ENCODE measurements around the gene UBE3A. TPM values are rescaled to one million over a fixed set of nuclear protein-coding genes. Genes with fewer than 3 reads are reported as not detected.
A peak's percentile ranks its signal among the peaks of the same experiment; 100 is the strongest.

UBE3A gene
- 100 to 1,000 TPM in 1 of 2 donors, 10 to 100 TPM in 1; 92.2 to 101 TPM for total RNA-seq
- polyA plus RNA-seq (2013, experiment 1 of 2) = 74.1 TPM
- 63.8 TPM for polyA plus RNA-seq (2013, experiment 2 of 2)
- long read RNA-seq, experiment 1, partial matches to known transcripts = 3 of 19 reads
- long read RNA-seq, experiment 1, other reads (novel, unspliced or antisense) = 16 of 19 reads
- long read RNA-seq, experiment 2, full-length matches to known transcripts = 56 of 111 reads
- long read RNA-seq, experiment 2, partial matches to known transcripts = 16 of 111 reads
- long read RNA-seq, experiment 2, other reads (novel, unspliced or antisense) = 39 of 111 reads
- long read RNA-seq, experiment 3, full-length matches to known transcripts = 178 of 274 reads
- long read RNA-seq, experiment 3, partial matches to known transcripts = 40 of 274 reads
- long read RNA-seq, experiment 3, other reads (novel, unspliced or antisense) = 56 of 274 reads
- long read RNA-seq, experiment 4, partial matches to known transcripts = 3 of 6 reads
- long read RNA-seq, experiment 4, other reads (novel, unspliced or antisense) = 3 of 6 reads

DNA sequence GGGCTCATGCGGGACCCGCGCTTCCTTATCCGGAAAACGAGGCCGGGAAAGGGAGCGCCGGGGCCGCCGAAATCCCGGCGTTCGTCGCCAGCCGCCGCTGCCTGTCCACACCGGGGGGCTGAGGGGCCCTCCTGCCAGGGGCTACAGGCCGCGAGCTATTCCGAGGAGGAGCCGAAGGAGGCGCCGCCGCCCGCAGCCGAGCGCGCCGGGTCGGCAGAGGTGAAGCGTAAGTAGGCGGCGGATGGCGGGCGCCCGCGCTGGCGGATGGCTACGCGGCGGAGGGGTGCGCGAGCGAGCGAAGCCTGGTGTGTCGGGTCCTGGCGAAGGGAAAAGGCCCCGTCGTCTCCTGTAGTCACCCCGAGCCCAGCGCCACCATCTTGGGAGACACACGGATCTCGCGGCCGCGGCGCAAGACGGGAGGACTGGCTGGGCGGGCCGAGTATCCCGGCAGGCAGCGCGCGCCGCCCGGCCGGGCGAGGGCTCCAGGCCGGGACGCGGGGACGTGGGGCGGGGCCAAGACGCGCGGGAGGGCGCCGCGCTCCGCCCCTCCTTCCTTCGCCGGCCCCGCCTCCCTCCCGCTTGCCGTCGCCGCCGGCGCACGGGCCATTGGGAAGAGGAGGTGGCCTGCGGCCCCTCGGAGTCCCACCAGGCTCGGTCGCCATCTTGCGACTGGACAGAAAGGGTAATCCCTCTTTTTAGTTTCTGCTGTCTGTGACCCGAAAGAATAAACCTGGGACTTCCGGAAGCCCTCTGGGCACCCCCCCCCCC, at the start of gene UBE3A:
UBE3A (minus strand) TSS at position 424 of the 768 bp plus-strand sequence. CDS start 29,917 bp downstream, outside the sequence.
- H3K9ac ChIP-seq (ENCODE audit: extremely low read depth, low read length, poor library complexity, severe bottlenecking) = peak within 1 kb of the TSS; percentile 96
- H3K9me3 Mint-ChIP-seq = no peaks in the 10 kb centered on the region
- peak within 1 kb of the TSS; percentile 91 for H3K4me3 Mint-ChIP-seq

GRCh38 chr15:25487226-25487884, 48.5 kb upstream of the UBE3A start:
- H3K4me1 ChIP-seq (ENCODE audit: control insufficient read depth, insufficient read depth, low read length) = no peaks in the 10 kb centered on the region
- H3K9me3 ChIP-seq (ENCODE audit: control insufficient read depth, low read length) = no peaks in the 10 kb centered on the region
- Mint-ChIP-seq H3K4me1 (peaks cover 4% of the 10 kb centered on the region), H3K36me3 (ENCODE audit: low read depth) (peaks cover 2% of the 10 kb centered on the region), H3K27me3 (ENCODE audit: insufficient read depth) (no peaks in the 10 kb centered on the region), H3K9me3 (peaks cover 14% of the 10 kb centered on the region), H3K27ac (no peak overlapping the region), H3K4me3 (no peak overlapping the region)
- DNase-seq = no peak
- no peaks in the 10 kb centered on the region for H3K36me3 ChIP-seq (ENCODE audit: control insufficient read depth, insufficient read depth, low read length)
- H3K27me3 ChIP-seq (ENCODE audit: control insufficient read depth, insufficient read depth, low read length, poor library complexity, severe bottlenecking) = no peaks in the 10 kb centered on the region
- H3K4me3 ChIP-seq (ENCODE audit: low read length) = no peak overlapping the region
- no peak overlapping the region for H3K9ac ChIP-seq (ENCODE audit: extremely low read depth, low read length, poor library complexity, severe bottlenecking)
- H3K27ac ChIP-seq (ENCODE audit: low read depth, low read length) = no peak overlapping the region
- WGBS, 2 experiments (ENCODE audit: insufficient coverage in 1 of 2, insufficient read length in 1 of 2) = 88 to 94% methylated on average over 4 to 5 of the region's 5 CpGs
- TF ChIP-seq, protein P1, sequence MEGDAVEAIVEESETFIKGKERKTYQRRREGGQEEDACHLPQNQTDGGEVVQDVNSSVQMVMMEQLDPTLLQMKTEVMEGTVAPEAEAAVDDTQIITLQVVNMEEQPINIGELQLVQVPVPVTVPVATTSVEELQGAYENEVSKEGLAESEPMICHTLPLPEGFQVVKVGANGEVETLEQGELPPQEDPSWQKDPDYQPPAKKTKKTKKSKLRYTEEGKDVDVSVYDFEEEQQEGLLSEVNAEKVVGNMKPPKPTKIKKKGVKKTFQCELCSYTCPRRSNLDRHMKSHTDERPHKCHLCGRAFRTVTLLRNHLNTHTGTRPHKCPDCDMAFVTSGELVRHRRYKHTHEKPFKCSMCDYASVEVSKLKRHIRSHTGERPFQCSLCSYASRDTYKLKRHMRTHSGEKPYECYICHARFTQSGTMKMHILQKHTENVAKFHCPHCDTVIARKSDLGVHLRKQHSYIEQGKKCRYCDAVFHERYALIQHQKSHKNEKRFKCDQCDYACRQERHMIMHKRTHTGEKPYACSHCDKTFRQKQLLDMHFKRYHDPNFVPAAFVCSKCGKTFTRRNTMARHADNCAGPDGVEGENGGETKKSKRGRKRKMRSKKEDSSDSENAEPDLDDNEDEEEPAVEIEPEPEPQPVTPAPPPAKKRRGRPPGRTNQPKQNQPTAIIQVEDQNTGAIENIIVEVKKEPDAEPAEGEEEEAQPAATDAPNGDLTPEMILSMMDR (conservative IDR thresholded peaks at IDR 0.05) = no peak

More for the DNA sequence above, at the start of gene UBE3A:
- peak; percentile 95 for DNase-seq
- TF ChIP-seq, protein P1 (conservative IDR thresholded peaks at IDR 0.05) = no peak
- peaks cover 6% of the 10 kb centered on the region for H3K36me3 Mint-ChIP-seq (ENCODE audit: low read depth)
- Histone ChIP-seq H3K27me3 (ENCODE audit: control insufficient read depth, insufficient read depth, low read length, poor library complexity, severe bottlenecking) (no peaks in the 10 kb centered on the region), H3K4me3 (ENCODE audit: low read length) (peak within 1 kb of the TSS; percentile 97), H3K27ac (ENCODE audit: low read depth, low read length) (peak within 1 kb of the TSS; percentile 96), H3K9me3 (ENCODE audit: control insufficient read depth, low read length) (no peaks in the 10 kb centered on the region), H3K36me3 (ENCODE audit: control insufficient read depth, insufficient read depth, low read length) (peaks cover 6% of the 10 kb centered on the region), H3K4me1 (ENCODE audit: control insufficient read depth, insufficient read depth, low read length) (no peaks in the 10 kb centered on the region)
- peaks cover 13% of the 10 kb centered on the region for H3K4me1 Mint-ChIP-seq
- H3K27ac Mint-ChIP-seq = peak within 1 kb of the TSS; percentile 97
- no peaks in the 10 kb centered on the region for H3K27me3 Mint-ChIP-seq (ENCODE audit: insufficient read depth)
- WGBS, 2 experiments (ENCODE audit: insufficient coverage in 1 of 2, insufficient read length in 1 of 2) = 0% methylated on average over 40 to 97 of the region's 97 CpGs

DNA sequence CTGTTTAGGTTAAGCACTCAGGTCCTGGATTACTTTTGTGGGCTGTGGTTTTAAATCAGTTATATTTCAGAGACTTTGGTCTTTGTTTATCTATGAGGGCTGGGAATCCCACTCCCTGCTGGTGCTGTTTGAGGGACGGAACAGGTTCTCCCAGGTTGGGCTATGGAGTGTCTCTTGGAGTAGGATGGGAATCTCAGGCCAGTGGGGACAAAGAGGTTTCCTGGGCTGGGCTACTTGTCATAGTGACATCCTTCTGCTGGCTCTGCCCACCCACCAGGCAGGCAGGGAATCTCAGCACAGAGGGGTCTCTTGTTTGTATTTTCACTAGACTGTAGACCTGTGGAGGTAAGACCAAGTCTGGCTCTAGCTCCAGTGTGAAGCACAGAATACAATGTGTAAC, 47.2 kb upstream of the UBE3A start:
- WGBS, 2 experiments (ENCODE audit: insufficient coverage in 1 of 2, insufficient read length in 1 of 2) = 77% methylated on average over 1 of the region's 1 CpG; no CpG with 5 or more reads in 1 of the 2 experiments
- H3K4me3 Mint-ChIP-seq = no peak overlapping the region
- peaks cover 11% of the 10 kb centered on the region for H3K4me1 Mint-ChIP-seq
- peak; percentile 51 for DNase-seq
- H3K9me3 Mint-ChIP-seq = peaks cover 9% of the 10 kb centered on the region
- peaks cover under 1% of the 10 kb centered on the region for H3K27me3 Mint-ChIP-seq (ENCODE audit: insufficient read depth)
- TF ChIP-seq, protein P1 (conservative IDR thresholded peaks at IDR 0.05) = no peak
- Histone ChIP-seq H3K27ac (ENCODE audit: low read depth, low read length) (no peak overlapping the region), H3K36me3 (ENCODE audit: control insufficient read depth, insufficient read depth, low read length) (no peaks in the 10 kb centered on the region), H3K4me3 (ENCODE audit: low read length) (no peak overlapping the region), H3K9ac (ENCODE audit: extremely low read depth, low read length, poor library complexity, severe bottlenecking) (no peak overlapping the region), H3K4me1 (ENCODE audit: control insufficient read depth, insufficient read depth, low read length) (peaks cover 2% of the 10 kb centered on the region), H3K27me3 (ENCODE audit: control insufficient read depth, insufficient read depth, low read length, poor library complexity, severe bottlenecking) (peaks cover under 1% of the 10 kb centered on the region), H3K9me3 (ENCODE audit: control insufficient read depth, low read length) (no peaks in the 10 kb centered on the region)
- H3K27ac Mint-ChIP-seq = no peak overlapping the region
- peaks cover 2% of the 10 kb centered on the region for H3K36me3 Mint-ChIP-seq (ENCODE audit: low read depth)
